HEK293 (cell line): ENCODE results near the gene GIT1.

ENCODE experiments used
- CTCF ChIA-PET: fragments of 350-600 bp; formaldehyde crosslinking; extraction: SDS; loops from one replicate; lab custom pipeline; 2021; ENCODE audit warnings: antibody characterized with exemption; lab: Yijun Ruan, JAX
- POLR2A ChIA-PET: fragments of 300-600 bp; formaldehyde crosslinking; extraction: SDS; loops from one replicate; lab custom pipeline; 2020; ENCODE audit warnings: antibody characterized with exemption, inconsistent platforms; lab: Yijun Ruan, JAX
- H3K27ac ChIP-seq: fragments of 200-500 bp; sonication (Bioruptor generic); 2 replicates; pipeline ENCODE4 v1.5.1; 2014; ENCODE audit warnings: low read depth, low read length, control low read depth, inconsistent platforms; ENCODE audit errors: extremely low read depth
- H3K36me3 ChIP-seq, 2 experiments: fragments of 200-500 bp in 1 of 2; sonication (Bioruptor generic) in 1 of 2; 1 replicate in 1 of 2; 2 replicates in 1 of 2; pipeline ENCODE4 v1.5.1; 2014 to 2017; ENCODE audit warnings: inconsistent platforms in 2 of 2, low read length in 2 of 2; ENCODE audit not compliant: control insufficient read depth in 2 of 2, insufficient read depth in 1 of 2
- H3K4me1 ChIP-seq: fragments of 200-500 bp; sonication (Bioruptor generic); 2 replicates; pipeline ENCODE4 v1.5.1; 2014; ENCODE audit warnings: mild to moderate bottlenecking, low read length, inconsistent platforms; ENCODE audit not compliant: control insufficient read depth, insufficient read depth
- H3K4me3 ChIP-seq: 2 replicates; pipeline ENCODE4 v1.5.1; 2011; ENCODE audit warnings: low read depth, mild to moderate bottlenecking, control low read depth, low read length, moderate library complexity
- H3K9me3 ChIP-seq: fragments of 200-500 bp; sonication (Bioruptor generic); 2 replicates; pipeline ENCODE4 v1.5.1; 2014; ENCODE audit warnings: low read depth, low read length, inconsistent platforms; ENCODE audit not compliant: control insufficient read depth, insufficient read depth
- CTCF ChIP-seq: fragments of 450-650 bp; formaldehyde crosslinking; IDR thresholded peaks from 2 replicates; pipeline ENCODE4 v1.5.1; 2016; ENCODE audit warnings: missing biosample characterization, missing genetic modification characterization
- GLIS2 ChIP-seq: fragments of 450-650 bp; formaldehyde crosslinking; IDR thresholded peaks from 2 replicates; pipeline ENCODE4 v1.5.1; 2016; ENCODE audit warnings: missing biosample characterization, missing genetic modification characterization
- HIC1 ChIP-seq: fragments of 450-650 bp; formaldehyde crosslinking; IDR thresholded peaks from 2 replicates; pipeline ENCODE4 v1.5.1; 2016; ENCODE audit warnings: missing biosample characterization, missing genetic modification characterization
- KLF1 ChIP-seq: fragments of 450-650 bp; formaldehyde crosslinking; IDR thresholded peaks from 2 replicates; pipeline ENCODE4 v1.5.1; 2016; ENCODE audit warnings: missing biosample characterization, missing genetic modification characterization
- KLF7 ChIP-seq: fragments of 450-650 bp; formaldehyde crosslinking; IDR thresholded peaks from 2 replicates; pipeline ENCODE4 v1.5.1; 2016; ENCODE audit warnings: missing biosample characterization, missing genetic modification characterization, borderline replicate concordance
- KLF8 ChIP-seq: fragments of 450-650 bp; formaldehyde crosslinking; IDR thresholded peaks from 2 replicates; pipeline ENCODE4 v1.5.1; 2016; ENCODE audit warnings: missing biosample characterization, missing genetic modification characterization
- TCF7L2 ChIP-seq: IDR thresholded peaks from 2 replicates; pipeline ENCODE4 v1.6.1; 2011; ENCODE audit warnings: low read depth, mild to moderate bottlenecking, inconsistent platforms, low read length, moderate library complexity, borderline replicate concordance
- ZNF155 ChIP-seq: fragments of 450-650 bp; formaldehyde crosslinking; IDR thresholded peaks from 2 replicates; pipeline ENCODE4 v1.5.1; 2016; ENCODE audit warnings: missing biosample characterization, missing genetic modification characterization
- ZNF239 ChIP-seq: fragments of 450-650 bp; formaldehyde crosslinking; IDR thresholded peaks from 2 replicates; pipeline ENCODE4 v1.5.1; 2016; ENCODE audit warnings: missing biosample characterization, missing genetic modification characterization
- ZNF449 ChIP-seq: fragments of 450-650 bp; formaldehyde crosslinking; IDR thresholded peaks from 2 replicates; pipeline ENCODE4 v1.5.1; 2017; ENCODE audit warnings: missing biosample characterization, mild to moderate bottlenecking, missing genetic modification characterization, moderate library complexity
- ZNF530 ChIP-seq: fragments of 450-650 bp; formaldehyde crosslinking; IDR thresholded peaks from 2 replicates; pipeline ENCODE4 v1.5.1; 2016; ENCODE audit warnings: low read depth, missing biosample characterization, missing genetic modification characterization
- TF ChIP-seq, protein P1 (sequence below): fragments of 450-650 bp; formaldehyde crosslinking; IDR thresholded peaks from 2 replicates; pipeline ENCODE4 v1.5.1; 2017; ENCODE audit warnings: missing biosample characterization, missing genetic modification characterization

GIT1 gene

GRCh38 chr17:29617125-29617480 is 27.7 kb upstream of the GIT1 start (continued):
- TF ChIP-seq, protein P1, sequence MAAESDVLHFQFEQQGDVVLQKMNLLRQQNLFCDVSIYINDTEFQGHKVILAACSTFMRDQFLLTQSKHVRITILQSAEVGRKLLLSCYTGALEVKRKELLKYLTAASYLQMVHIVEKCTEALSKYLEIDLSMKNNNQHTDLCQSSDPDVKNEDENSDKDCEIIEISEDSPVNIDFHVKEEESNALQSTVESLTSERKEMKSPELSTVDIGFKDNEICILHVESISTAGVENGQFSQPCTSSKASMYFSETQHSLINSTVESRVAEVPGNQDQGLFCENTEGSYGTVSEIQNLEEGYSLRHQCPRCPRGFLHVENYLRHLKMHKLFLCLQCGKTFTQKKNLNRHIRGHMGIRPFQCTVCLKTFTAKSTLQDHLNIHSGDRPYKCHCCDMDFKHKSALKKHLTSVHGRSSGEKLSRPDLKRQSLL (tag by site-specific recombination): no peak
- TF ChIP-seq TCF7L2 (no peak), CTCF (peak; percentile 33; the same call in 1 of the 2 replicates), HIC1 (tag by site-specific recombination) (0 out of 2 replicates have a peak, but pooled peaks have one; percentile 16), GLIS2 (tag by site-specific recombination) (peak; percentile 40; the same call in 1 of the 2 replicates), ZNF530 (no peak)

DNA sequence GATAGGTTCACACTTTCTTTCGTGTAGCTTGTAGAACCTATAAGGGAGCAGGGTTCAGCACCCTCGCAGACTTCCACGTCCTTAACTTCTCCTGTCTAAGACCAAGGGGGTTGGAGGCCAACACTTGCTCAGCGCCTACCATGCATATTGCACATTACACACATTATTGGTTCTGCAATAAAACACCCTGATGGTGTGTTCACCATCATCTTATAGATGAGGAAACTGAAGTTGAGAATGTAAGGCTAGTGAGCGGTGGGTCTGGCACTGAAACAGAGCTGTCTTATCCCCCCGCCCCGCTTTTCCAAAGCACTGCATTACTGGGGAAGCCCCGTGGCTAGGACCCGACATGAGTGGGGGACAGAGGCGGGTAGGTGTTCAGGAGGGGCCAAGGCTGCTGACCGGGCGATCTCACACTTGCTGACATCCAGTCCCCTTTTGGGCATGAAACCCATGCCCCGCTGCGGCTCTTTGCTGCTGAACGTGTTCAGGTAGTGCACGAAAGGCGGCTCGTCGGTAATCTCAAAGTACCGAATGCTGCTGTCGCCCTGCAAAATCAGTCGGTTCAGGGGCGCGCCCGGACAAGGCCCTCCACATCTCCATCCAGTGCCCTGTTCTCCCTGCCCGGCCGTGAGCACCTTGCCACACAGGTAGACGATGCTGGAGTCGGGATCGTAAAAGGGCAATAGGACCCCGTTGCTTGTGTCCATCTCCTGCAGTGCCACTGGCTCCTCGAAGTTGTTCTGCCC is 27.0 kb upstream of the GIT1 start:
- H3K4me1 ChIP-seq: peaks cover 6% of the 10 kb centered on the region; the same call in 1 of the 2 replicates
- no peak for TF ChIP-seq ZNF239 (tag by site-specific recombination)
- 0 out of 2 replicates have a peak, but pooled peaks have one; percentile 1 for TF ChIP-seq ZNF449 (tag by site-specific recombination)
- H3K27ac ChIP-seq: no peak overlapping the region
- no peak overlapping the region for H3K4me3 ChIP-seq
- H3K9me3 ChIP-seq: no peaks in the 10 kb centered on the region
- ChIA-PET CTCF (interaction anchor here (0.5 to 2.6 kb wide), 8 partner anchors 12 to 477 kb away, joined by 3 to 11 read pairs (median 3); no protein-coding TSS in a partner anchor), POLR2A (interaction anchor here (0.7 kb wide), 1 partner anchor 12 kb away, joined by 3 read pairs; no protein-coding TSS in a partner anchor)
- peaks cover 0 to 29% of the 10 kb centered on the region in 2 experiments; a peak in 1 of 3 replicates for H3K36me3 ChIP-seq

DNA sequence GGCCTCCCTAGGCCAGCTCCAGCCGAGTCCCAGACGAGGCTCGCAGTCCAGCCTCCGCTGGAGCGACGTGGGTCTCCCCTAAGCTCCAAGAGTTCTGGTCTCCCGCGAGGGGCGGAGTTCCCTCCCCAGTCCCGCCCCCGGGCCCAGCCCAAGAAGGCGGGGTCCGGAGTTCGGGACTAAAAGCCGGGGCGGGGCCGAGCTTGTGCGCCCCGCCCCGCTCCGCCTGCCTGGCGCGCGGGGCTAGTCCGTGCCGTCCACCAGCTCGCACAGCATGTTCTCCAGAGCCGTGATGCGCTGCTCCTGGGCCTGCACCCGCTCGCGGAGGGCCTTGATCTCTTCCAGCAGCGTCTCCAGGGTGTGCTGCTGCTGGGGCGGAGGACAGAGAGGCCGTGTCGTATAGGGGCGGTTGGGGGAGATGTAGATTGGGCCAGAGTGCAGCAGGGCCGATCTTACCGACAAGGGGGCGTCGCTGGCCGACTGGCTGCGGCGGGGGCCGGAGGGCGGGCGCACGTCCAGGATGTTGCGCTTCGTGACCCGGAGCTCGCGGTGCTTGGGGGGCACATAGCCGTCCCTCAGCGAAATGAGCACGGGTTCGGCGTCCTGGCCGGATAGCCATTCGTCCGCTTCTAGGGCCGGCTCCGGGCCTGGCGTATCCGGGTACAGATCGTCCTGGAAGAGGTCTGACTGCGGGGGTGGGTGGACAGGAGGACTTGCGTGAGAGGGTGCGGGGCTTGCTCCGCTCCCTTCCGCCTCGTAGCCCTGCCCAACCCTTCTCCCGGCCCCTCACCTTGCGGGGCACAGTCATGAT is 26.2 kb upstream of the GIT1 start:
- peaks cover 0 to 36% of the 10 kb centered on the region in 2 experiments; a peak in 1 of 3 replicates for H3K36me3 ChIP-seq
- POLR2A ChIA-PET: interaction anchor here (0.8 kb wide), 1 partner anchor 41 kb away, joined by 3 read pairs; no protein-coding TSS in a partner anchor
- no peak overlapping the region for H3K4me3 ChIP-seq
- no peak overlapping the region for H3K27ac ChIP-seq
- CTCF ChIA-PET: interaction anchor here (0.6 to 1.5 kb wide), 4 partner anchors 9 to 150 kb away, joined by 3 to 5 read pairs (median 4); no protein-coding TSS in a partner anchor
- H3K4me1 ChIP-seq: peaks cover 4% of the 10 kb centered on the region; the same call in 1 of the 2 replicates
- TF ChIP-seq ZNF449 (tag by site-specific recombination): 0 out of 2 replicates have a peak, but pooled peaks have one; percentile 17
- TF ChIP-seq KLF7 (tag by site-specific recombination): no peak
- peak; percentile 92 for TF ChIP-seq KLF1 (tag by site-specific recombination)
- TF ChIP-seq ZNF155 (tag by site-specific recombination): no peak
- TF ChIP-seq KLF8 (tag by site-specific recombination): peak; percentile 75
- H3K9me3 ChIP-seq: no peaks in the 10 kb centered on the region
